ENCODE results near the gene CDRT4.
"Not testable (repeated sequence)": the region's sequence is repeated elsewhere in the genome, so short reads cannot be mapped to it uniquely, and the experiment has no call there.

Gene CDRT4

GRCh38 chr17:15456972-15457722 is 10.3 kb downstream of the CDRT4 start:
- DNase-seq, result no peak

DNA sequence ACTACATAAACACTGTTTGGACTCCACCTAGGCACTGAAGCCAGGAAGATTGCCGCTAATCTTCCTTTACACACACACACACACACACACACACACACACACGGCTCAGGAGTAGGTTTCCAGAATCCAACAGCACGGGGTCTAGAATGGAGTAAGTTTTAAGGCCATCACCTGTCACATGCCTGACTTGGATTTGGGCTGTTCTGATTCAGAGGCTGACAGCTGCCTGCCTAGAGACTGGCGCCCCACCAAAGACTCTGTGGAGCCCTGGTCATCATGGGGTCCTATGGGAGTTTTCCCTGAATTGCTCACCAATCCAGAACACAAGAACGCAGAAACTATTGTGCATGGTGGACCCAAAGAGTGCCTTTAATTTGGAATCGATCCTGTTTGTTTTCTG is 10.9 kb downstream of the CDRT4 start:
- DNase-seq, result no peak

- no peak for DNase-seq
Measured at GRCh38 chr17:15454346-15454745, 13.1 kb downstream of the CDRT4 start.

DNA sequence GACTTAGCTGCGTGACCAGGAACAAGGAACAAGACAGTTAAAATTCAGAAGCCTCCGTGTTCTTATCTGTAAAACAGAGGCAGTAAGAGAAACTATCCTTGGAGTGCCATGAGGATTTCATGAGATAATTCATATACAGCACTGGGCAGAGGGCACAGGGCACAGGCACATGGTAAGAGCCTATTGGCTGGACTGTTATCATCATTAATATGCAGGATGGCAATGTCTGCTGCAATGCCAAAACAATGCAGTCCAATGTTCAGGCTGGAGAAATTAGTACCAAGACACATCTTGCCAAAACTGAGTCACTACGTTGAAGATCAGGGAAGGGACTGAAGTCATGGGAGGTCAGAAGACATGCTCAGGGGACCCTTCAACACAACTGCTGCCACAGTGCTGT is 13.6 kb downstream of the CDRT4 start:
- DNase-seq, result no peak

- DNase-seq, result no peak
Measured at GRCh38 chr17:15453246-15453645, 14.2 kb downstream of the CDRT4 start.

DNA sequence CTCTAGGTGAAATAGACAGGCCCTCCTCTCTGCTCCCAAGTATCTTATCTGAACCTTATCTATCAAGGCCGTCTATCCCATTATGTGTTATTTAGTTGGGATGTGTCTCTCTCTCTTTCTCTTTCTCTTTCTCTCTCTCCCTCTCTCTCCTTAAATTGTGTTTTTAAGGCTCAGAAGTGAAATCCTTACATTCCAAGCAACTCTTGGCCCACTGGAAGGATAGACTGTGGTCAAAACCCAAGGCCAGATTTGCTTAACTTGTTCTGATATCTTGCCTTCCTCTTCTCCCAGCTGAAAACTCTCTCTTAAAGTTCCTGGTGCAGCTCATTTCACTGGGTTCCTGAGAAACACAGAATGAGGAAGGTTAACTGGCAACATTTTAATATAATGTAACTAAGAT is 14.7 kb downstream of the CDRT4 start:
- peak in 1 of 4 experiments; percentile 10 for DNase-seq

DNA sequence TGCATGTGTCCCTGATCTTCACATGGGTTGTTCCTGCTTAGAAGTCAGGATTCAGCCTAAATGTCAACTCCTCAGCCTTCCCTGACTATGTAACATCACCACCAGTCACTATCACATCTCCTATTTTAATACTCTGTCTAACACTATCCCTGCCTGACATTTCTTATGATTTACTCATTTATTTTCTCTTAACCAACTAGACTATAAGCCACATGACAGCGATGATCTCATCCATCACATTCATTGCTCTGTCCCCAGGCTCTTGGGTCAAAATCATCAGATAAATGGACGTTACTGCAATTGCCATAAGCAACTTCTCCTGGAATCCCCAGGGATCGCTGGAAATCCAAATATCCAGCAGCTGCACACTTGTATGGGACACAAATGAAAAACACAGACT is 15.7 kb downstream of the CDRT4 start:
- no peak for DNase-seq

DNA sequence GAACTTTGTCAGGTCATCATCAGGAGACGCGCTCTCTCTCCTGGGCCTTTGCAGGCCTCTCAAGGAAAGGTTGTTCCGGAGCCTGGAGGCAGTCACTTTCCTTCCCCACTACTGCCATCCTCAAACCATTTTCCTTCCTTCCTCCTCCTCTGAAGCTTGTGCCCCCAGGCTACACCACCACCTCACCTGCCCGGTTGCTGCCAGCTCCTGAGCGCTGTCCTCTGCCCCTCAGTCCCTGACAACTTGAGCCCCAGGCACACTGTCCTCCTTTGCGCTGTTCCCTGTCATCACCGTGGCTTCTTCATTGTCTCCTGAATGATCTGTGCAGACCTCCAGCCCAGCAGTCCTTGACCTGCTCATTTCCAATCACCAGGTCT is 18.9 kb downstream of the CDRT4 start:
- DNase-seq, result no peak

DNA sequence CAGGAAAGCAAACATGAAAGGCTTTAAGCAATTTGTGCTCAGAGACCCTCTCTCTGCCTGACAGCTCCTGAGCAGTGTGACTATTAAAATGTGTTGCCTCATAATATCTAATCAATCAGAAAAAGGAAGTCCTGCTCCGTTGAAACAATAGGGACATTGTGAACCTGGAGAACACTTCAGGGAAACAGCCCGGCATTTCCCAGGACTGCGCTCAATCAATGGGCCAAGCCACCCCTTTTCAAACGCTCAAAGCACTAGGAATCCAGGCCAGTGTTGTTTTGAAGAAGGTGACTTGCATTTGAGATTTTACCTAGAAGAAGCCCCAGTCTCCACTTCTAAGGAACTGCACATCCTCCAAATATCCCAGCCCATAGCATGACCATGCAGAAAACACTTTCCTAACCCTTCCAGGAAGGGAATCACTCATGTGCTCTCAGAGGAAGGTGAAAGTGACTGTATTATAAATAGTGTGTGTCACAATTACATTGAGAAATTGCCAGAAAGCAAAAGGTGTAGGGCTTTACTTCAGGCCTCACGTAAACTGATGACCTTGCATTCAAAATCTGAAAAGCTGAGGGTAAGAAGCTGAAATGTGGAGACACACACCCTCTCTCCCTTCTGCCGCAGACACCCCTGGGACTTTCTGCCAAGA is 19.4 kb downstream of the CDRT4 start:
- no peak for DNase-seq

DNA sequence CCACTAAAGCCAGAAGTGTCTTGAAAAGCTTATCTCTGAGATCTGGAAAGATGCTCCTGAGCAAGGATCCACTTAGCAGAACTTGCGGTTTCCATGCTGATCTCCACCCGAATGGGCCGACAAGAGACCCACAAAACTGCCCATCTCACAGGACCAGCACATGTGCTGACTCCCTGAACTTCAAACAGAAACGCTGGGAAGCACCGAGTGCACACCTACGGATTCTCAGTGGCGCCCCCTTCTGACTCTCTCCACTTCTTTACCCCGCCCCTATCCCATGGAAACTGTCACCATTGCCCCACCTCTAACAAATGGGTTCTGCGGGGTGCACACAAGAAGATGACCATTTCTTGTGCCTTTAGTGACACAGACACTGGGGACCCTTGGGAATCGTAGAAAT is 21.4 kb downstream of the CDRT4 start:
- peak in 1 of 4 experiments; percentile 4 for DNase-seq

DNA sequence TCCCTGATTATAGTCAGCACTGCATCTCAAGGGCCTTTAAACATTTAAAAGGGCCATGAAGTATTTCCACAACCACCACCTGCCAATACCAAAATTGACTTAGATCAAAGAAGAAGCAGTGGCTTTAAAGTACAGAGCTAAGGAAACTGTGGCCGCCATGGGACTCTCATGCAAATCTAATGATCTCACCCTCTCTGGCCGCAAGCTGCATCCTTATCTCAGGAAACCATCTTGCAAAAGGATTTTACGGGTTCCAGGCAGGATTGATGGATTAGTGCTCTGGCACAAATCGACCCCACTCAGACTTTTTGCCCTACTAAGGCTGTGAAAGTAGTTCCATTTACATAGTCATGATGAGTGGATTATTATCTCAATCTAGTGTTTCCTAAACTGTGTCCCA is 22.6 kb downstream of the CDRT4 start:
- no peak for DNase-seq

DNA sequence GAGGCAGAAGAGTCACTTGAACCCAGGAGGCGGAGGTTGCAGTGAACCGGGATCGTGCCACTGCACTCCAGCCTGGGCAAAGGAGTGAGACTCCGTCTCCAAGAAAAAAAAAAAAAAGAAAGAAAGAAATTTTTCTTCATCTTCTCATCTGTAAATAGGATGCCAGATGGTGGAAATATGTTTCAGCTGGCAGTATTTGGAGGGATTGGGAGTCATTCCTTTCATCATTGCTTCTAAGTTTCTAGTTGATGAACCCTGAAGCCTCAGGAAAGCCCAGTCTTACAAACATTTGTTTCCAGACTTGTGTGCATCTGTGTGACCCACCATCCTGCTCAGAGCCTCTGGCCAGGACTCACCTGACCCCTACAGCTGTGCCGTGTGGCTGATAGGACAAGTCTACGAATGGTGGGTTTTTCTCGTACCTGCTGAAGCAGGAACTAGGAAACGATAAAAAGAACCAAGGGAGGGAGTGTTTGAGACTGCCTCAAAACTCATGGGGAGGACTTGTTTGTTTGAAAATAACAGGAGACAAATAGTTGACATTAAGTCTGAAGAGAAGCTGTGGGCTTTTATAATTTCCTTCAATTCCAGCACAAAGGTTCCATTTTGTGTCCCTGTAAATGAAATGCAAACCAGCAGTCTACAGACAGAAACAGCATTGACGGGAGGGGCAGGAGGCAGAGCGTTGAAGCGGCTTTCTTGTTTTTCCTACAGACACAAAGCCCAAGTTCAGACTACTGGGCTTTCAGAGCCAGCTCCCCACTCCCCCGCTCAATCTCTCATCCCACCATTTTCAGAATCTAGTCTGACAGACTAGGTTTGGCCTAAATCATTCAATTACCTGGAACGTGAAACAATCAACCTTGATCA is 24.9 kb downstream of the CDRT4 start:
- no peak for DNase-seq

DNA sequence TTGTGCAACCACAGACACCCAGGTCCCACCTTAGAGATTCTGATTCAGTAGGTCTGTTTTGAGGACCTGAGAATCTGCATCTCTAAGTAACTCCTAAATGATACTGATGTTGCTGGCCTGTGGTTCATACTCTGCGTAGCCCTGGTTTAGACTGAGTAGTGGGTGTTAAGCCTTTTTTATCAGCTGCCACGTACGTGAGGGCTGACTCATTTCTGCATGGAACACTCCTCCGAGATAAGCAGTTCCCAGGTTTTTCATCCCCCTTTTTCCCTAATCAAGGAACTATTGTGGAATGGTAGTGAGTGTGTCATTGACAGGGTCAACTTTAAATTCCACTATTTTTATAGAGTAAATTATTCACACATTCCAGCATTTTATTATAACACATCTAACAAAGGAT is 26.1 kb downstream of the CDRT4 start:
- no peak for DNase-seq

GRCh38 chr17:15440347-15440746 is 27.1 kb downstream of the CDRT4 start:
- peak; percentile 61 to 84 (median 83) for DNase-seq

GRCh38 chr17:15439205-15439985 is 28.0 kb downstream of the CDRT4 start:
- DNase-seq, result not testable (repeated sequence)

DNA sequence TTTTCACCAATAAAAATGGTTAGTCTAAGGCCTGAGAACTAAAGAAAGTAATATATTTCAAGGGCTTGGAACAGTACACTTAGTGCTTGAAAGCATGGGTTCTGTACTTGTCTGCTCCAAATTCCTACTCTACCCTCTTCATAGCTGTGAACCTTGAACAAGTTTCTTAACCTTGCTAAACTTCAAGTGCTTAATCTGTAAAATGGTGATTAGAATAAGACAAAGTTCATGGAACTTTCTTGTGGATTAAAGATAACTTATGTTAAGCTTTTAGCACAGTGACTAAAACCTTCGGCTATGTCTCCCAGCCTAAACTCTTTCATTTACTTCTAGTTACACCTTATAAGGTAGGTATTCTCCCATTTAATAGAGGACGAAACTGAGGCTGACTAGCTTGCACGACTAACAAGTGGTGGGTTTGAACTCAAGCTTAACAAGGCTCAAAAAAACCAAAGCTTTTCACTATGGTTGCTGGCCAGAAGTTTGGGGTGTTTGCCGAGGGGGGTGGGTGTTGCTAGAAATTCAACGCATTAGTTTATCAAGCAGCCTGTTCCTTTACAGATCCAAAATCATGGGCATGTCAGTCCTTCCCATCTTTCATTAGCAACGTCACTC is 28.8 kb downstream of the CDRT4 start:
- no peak for DNase-seq

DNA sequence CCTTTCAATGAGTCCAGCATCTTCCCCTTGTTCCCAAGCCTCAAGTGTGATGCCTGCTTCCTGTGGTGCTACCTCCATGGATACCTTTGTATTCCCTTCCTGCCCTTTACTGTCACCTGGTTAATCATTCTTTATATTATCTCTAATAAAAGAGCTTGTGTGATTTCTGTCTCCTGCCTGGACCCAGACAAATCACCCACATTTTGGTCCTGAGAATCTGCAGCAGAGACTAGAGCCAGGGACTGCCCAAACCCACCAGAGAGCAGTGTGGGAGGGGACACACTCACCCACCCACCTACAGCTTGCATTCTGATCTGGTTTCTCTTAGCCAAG is 30.2 kb downstream of the CDRT4 start:
- DNase-seq, result no peak

DNA sequence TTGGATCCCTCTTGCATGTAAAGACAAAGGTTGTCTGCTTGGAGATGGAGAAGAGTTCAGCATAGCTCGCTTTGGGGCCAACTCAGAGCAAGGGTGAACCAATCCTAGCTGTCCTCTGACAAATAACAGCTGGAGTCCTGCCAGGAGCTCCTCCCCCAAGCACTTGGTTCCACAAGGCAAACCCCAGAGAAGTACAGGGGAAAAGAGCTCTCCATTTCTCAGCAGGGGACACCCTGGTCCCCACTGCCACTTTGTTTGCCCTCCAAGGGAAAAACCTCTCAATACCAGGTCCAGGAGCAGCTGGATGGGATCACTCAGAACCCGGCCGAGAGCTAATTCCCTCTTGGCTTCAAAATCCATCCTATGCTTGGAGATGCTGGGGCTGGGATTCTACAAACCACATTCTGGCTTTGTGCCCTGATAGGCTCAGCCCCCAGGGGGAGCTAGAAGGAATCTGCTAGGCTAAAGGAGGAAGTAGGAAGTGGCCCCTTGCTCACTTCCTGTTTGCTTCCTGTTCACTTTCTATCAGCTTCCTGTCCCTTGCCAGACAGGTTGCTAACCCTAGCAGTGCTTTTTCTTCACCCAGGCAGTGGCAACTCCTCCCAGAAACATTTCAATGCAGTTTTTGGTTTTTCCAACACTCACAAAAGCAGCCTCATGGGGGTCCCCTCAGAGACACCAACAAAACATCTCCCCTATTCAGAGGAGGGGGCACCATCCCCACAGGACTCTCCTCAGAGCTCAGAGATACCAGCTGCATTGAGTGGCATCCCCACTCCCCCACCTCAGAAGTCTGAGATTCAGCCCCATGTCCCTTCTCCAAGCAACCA is 30.7 kb downstream of the CDRT4 start:
- DNase-seq, result peak; percentile 57 to 70 (median 65)

DNA sequence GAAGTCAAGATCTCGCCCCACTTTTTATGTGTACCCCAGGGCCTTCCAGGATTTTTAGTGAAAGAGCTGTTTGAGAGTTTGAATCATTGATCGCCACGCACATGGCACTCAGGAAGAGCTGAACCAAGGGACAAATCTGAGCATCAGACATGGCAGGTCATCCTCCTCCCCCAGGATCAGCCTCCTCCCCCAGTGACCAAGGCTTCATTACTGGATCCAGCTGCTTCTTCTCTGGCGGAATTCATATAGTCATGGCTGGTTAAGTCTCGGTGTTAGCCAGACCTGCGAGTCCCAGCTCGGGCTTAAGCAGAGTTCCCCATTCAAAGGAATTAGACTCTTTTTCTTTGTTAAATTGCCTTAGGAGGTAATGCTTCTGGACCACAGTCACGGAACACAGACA is 32.5 kb downstream of the CDRT4 start:
- no peak for DNase-seq

DNA sequence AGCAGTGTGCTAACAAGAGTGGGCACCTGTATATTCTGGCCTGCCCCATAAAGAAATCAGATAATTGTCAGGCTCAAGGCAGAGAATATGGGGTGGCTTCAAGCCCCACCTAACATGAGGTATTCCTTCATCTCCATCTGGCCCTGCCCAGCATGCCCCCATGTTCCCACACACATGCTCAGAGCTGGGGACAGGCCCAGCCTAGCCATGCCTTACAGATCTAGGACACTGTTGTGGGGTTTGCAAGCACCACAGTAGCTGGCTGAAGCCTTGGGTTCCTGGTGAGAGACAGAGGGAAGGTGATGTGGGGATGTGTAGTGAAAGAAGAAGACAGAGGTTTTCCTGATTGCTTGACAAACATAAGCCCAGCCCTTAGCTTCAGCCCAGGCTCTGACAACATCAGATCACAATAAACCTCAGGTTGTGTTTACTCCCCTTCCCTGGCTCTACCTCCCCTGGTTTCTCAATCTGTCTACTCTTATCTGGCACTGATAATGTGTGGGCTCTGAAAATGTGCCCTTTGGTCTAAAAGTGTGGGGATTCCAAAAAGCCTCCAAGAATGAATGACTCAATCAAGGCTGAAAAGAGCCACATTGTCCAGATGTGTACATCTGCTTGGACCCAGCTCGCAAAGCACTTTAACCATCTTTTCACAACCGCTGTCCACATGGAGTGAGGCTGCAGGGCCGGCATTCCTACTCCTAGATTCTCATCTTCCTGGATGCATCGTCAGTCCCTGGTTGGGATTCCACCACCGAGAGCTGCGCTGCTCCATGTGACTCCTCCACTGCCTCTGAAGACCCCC is 34.4 kb downstream of the CDRT4 start:
- no peak for DNase-seq

GRCh38 chr17:15431766-15432165 is 35.7 kb downstream of the CDRT4 start:
- DNase-seq, result no peak

All from suppressor macrophage (primary cell).